CD14-positive monocyte (primary cell): ENCODE data around the gene CFAP299. TPM values are rescaled to one million over a fixed set of nuclear protein-coding genes. Genes with fewer than 3 reads are reported as not detected.

Source experiments
- DNase-seq, 3 donors: peaks; one replicate each; pipeline ENCODE4 v3.0.0-alpha.2; 2011 to 2022
- H2AFZ ChIP-seq: 2 replicates; pipeline ENCODE4 v1.6.0; 2012; ENCODE audit warnings: mild to moderate bottlenecking, low read depth, low read length, inconsistent platforms; ENCODE audit not compliant: insufficient read depth, poor library complexity, severe bottlenecking
- H3K27ac ChIP-seq, 2 donors: 1 replicate in 1 of 2; 2 replicates in 1 of 2; pipeline ENCODE4 v1.5.1; 2012 to 2013; ENCODE audit warnings: low read length in 2 of 2, control low read depth in 1 of 2, inconsistent platforms in 1 of 2, low read depth in 1 of 2, mild to moderate bottlenecking in 1 of 2
- H3K27me3 ChIP-seq, 2 donors: one replicate each; pipeline versions ENCODE4 v1.6.0 to v1.6.1; 2011 to 2013; ENCODE audit warnings: low read length in 2 of 2; ENCODE audit not compliant: control insufficient read depth in 2 of 2, insufficient read depth in 2 of 2
- H3K36me3 ChIP-seq, 2 donors: replicated peaks in 1 of 2; 1 replicate in 1 of 2; 2 replicates in 1 of 2; pipeline versions ENCODE4 v1.5.1 to v1.6.1; 2012 to 2013; ENCODE audit warnings: low read length in 2 of 2, control low read depth in 1 of 2, inconsistent platforms in 1 of 2, mild to moderate bottlenecking in 1 of 2; ENCODE audit not compliant: insufficient read depth in 2 of 2, control insufficient read depth in 1 of 2
- H3K4me1 ChIP-seq, 2 donors: 1 replicate in 1 of 2; 2 replicates in 1 of 2; pipeline versions ENCODE4 v1.5.1 to v1.6.1; 2012 to 2013; ENCODE audit warnings: low read length in 2 of 2, control low read depth in 1 of 2, inconsistent platforms in 1 of 2, mild to moderate bottlenecking in 1 of 2, moderate library complexity in 1 of 2; ENCODE audit not compliant: insufficient read depth in 2 of 2, control insufficient read depth in 1 of 2
- H3K4me2 ChIP-seq: replicated peaks from 2 replicates; pipeline ENCODE3; 2012; ENCODE audit warnings: low read length, moderate library complexity, mild to moderate bottlenecking; ENCODE audit not compliant: poor library complexity, severe bottlenecking; ENCODE audit errors: extremely low read depth
- H3K4me3 ChIP-seq, 3 experiments: fragments of 200-600 bp in 1 of 3; sonication (generic) in 1 of 3; replicated peaks in 1 of 3; 1 replicate in 2 of 3; 2 replicates in 1 of 3; pipeline ENCODE4 v1.5.1; 2011 to 2013; ENCODE audit warnings: low read length in 3 of 3, mild to moderate bottlenecking in 3 of 3, control low read depth in 2 of 3, low read depth in 2 of 3, inconsistent platforms in 1 of 3, moderate library complexity in 1 of 3
- H3K79me2 ChIP-seq: 2 replicates; pipeline ENCODE4 v1.6.0; 2012; ENCODE audit warnings: mild to moderate bottlenecking, control low read depth, inconsistent platforms, low read length, moderate library complexity; ENCODE audit not compliant: insufficient read depth
- H3K9ac ChIP-seq: 2 replicates; pipeline ENCODE4 v1.6.0; 2017; ENCODE audit warnings: low read length, mild to moderate bottlenecking; ENCODE audit not compliant: insufficient read depth, poor library complexity, severe bottlenecking
- H3K9me3 ChIP-seq, 2 donors: replicated peaks in 1 of 2; 1 replicate in 1 of 2; 2 replicates in 1 of 2; pipeline versions ENCODE4 v1.5.1 to v1.6.1; 2012 to 2013; ENCODE audit warnings: low read length in 2 of 2, control low read depth in 1 of 2; ENCODE audit not compliant: control insufficient read depth in 1 of 2, insufficient read depth in 1 of 2
- H4K20me1 ChIP-seq: 2 replicates; pipeline ENCODE4 v1.6.0; 2012; ENCODE audit warnings: mild to moderate bottlenecking, low read length, control low read depth, moderate library complexity; ENCODE audit not compliant: insufficient read depth
- H3K27ac Mint-ChIP-seq, 7 donors: one replicate each; pipeline ENCODE4 v1.8.0; 2020; ENCODE audit warnings: mild to moderate bottlenecking in 7 of 7, mixed read lengths in 7 of 7, moderate library complexity in 6 of 7, inconsistent platforms in 2 of 7
- H3K27me3 Mint-ChIP-seq, 3 donors: one replicate each; pipeline ENCODE4 v1.8.0; 2021 to 2022; ENCODE audit warnings: low read depth in 3 of 3, mild to moderate bottlenecking in 3 of 3, mixed read lengths in 3 of 3, moderate library complexity in 3 of 3, inconsistent platforms in 1 of 3
- H3K36me3 Mint-ChIP-seq, 2 donors: one replicate each; pipeline ENCODE4 v1.8.0; 2020; ENCODE audit warnings: mixed read lengths in 2 of 2, inconsistent platforms in 1 of 2, mild to moderate bottlenecking in 1 of 2
- H3K4me1 Mint-ChIP-seq: one replicate; pipeline ENCODE4 v1.8.0; 2020; ENCODE audit warnings: mild to moderate bottlenecking, mixed read lengths
- H3K4me3 Mint-ChIP-seq, 2 donors: one replicate each; pipeline ENCODE4 v1.8.0; 2020; ENCODE audit warnings: mild to moderate bottlenecking in 2 of 2, mixed read lengths in 2 of 2, moderate library complexity in 1 of 2
- H3K9me3 Mint-ChIP-seq, 7 donors: one replicate each; pipeline ENCODE4 v1.8.0; 2020 to 2022; ENCODE audit warnings: mixed read lengths in 7 of 7, mild to moderate bottlenecking in 6 of 7, moderate library complexity in 6 of 7, inconsistent platforms in 2 of 7
- WGBS: methylation state at CpG from one replicate; pipeline ENCODE4 v1.1.5; 2013; ENCODE audit warnings: missing lambda C conversion rate; ENCODE audit not compliant: insufficient coverage; 5-methylcytosine and 5-hydroxymethylcytosine counted together
- intact Hi-C, 2 donors: fragments of 100-400 bp; cut with micrococcal nuclease; formaldehyde crosslinking; loops; one replicate each; pipeline versions ENCODE4 v1.15.0 to v1.15.1; 2023
- polyA plus RNA-seq, 3 donors: library from polyadenylated mRNA; depleted of rRNA in 1 of 3; unstranded in 2 of 3; stranded (reverse) in 1 of 3; fragments of 300-500 nt in 2 of 3; fragments of >200 nt in 1 of 3; fragmentation: Illumina TruSeq in 2 of 3; gene quantifications; 1 replicate in 2 of 3; 2 replicates in 1 of 3; pipeline ENCODE4 v1.2.3, GENCODE V29; 2012 to 2021
- TF ChIP-seq, protein P1 (sequence below): fragments of 200-600 bp; IDR thresholded peaks from one replicate; pipeline ENCODE4 v1.8.0; 2022; ENCODE audit warnings: antibody characterized with exemption, mild to moderate bottlenecking

Gene CFAP299
- polyA plus RNA-seq, 3 donors, result not detected

DNA sequence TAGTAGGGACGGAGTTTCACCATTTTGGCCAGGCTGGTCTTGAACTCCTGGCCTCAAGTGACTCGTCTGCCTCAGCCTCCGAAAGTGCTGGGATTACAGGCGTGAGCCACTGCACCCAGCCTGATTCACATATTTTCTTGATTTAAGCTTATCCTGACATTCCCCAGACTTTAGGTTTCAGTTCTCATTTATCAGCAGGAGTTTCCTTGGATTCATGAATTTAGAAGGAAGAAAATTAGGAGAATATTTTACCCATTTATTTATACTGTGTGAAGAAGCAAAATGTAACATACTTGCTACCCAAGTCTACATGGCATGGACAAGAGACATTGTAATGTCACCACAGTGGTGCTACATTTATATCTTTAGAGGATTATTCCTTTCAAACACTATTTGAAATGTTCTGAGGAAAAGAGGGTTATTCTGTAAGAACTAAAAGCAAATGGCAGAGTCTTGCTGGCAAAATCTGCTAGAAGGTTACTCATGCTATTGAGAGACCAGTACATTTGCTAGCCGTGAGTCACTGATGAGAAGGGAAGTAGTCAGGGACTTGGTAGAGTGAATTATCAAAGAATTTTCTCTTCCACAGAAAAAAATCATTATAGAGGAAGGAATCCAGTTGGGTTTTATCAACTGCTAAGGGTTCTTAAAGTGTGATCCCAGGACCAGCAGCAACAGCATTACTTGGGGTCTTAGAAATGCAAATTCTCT, 26.1 kb upstream of the CFAP299 start:
- Histone ChIP-seq H3K36me3 (no peaks in the 10 kb centered on the region), H3K4me1 (peaks cover 0 to 6% of the 10 kb centered on the region in 2 donors), H3K9ac (no peak overlapping the region), H3K9me3 (no peaks in the 10 kb centered on the region), H3K27me3 (peaks cover 2 to 6% of the 10 kb centered on the region in 2 donors), H3K79me2 (no peaks in the 10 kb centered on the region), H3K4me2 (no peak overlapping the region), H3K4me3 (no peak overlapping the region), H4K20me1 (no peaks in the 10 kb centered on the region), H2AFZ (no peak overlapping the region), H3K27ac (no peak overlapping the region)
- peaks cover 0 to 2% (median 0%) of the 10 kb centered on the region in 7 donors for H3K9me3 Mint-ChIP-seq
- peaks cover 3 to 25% (median 11%) of the 10 kb centered on the region in 3 donors for H3K27me3 Mint-ChIP-seq
- 86% methylated on average over 2 of the region's 5 CpGs for WGBS
- intact Hi-C loops, result no loop called here
- TF ChIP-seq, protein P1, sequence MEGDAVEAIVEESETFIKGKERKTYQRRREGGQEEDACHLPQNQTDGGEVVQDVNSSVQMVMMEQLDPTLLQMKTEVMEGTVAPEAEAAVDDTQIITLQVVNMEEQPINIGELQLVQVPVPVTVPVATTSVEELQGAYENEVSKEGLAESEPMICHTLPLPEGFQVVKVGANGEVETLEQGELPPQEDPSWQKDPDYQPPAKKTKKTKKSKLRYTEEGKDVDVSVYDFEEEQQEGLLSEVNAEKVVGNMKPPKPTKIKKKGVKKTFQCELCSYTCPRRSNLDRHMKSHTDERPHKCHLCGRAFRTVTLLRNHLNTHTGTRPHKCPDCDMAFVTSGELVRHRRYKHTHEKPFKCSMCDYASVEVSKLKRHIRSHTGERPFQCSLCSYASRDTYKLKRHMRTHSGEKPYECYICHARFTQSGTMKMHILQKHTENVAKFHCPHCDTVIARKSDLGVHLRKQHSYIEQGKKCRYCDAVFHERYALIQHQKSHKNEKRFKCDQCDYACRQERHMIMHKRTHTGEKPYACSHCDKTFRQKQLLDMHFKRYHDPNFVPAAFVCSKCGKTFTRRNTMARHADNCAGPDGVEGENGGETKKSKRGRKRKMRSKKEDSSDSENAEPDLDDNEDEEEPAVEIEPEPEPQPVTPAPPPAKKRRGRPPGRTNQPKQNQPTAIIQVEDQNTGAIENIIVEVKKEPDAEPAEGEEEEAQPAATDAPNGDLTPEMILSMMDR, result no peak
- H3K27ac Mint-ChIP-seq, result no peak overlapping the region
- peak in 2 of 3 donors; percentile 1 to 29 for DNase-seq
- no peak overlapping the region for H3K4me3 Mint-ChIP-seq
- no peaks in the 10 kb centered on the region for H3K36me3 Mint-ChIP-seq
- peaks cover 6% of the 10 kb centered on the region for H3K4me1 Mint-ChIP-seq

DNA sequence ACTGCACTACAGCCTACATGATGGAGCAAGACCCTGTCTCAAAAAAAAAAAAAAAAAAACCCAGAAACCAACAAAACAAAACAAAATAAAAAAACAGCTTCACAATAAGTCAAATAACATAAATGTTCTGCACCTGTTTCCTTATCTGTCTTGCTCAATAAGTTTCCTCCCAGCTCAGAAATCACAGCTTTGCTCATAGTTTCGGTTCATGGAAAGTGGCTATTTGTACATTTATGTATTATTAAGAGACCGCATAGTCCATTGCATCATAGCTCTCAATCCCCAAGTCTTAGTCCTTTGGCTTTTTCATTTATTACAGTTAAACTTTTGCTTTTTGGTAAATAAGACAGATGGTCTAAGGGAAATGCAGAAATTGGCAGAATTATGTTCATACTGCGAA, 24.4 kb upstream of the CFAP299 start:
- H3K9me3 ChIP-seq, result no peaks in the 10 kb centered on the region
- Mint-ChIP-seq H3K36me3 (no peaks in the 10 kb centered on the region), H3K27me3 (peaks cover 3 to 21% (median 10%) of the 10 kb centered on the region in 3 donors), H3K4me1 (peaks cover 6% of the 10 kb centered on the region), H3K27ac (peak overlapping the region in 1 of 7 donors; percentile 41), H3K9me3 (peaks cover 0 to 2% (median 0%) of the 10 kb centered on the region in 7 donors), H3K4me3 (no peak overlapping the region)
- H3K79me2 ChIP-seq, result no peaks in the 10 kb centered on the region
- H3K27ac ChIP-seq, result no peak overlapping the region
- intact Hi-C loops, result no loop called here
- no peak overlapping the region for H2AFZ ChIP-seq
- WGBS, result no CpG with 5 or more reads among the region's 3 CpGs
- H3K4me1 ChIP-seq, result peaks cover 0 to 6% of the 10 kb centered on the region in 2 donors
- no peaks in the 10 kb centered on the region for H4K20me1 ChIP-seq
- DNase-seq, result peak in 2 of 3 donors; percentile 4 to 43
- no peak overlapping the region for H3K9ac ChIP-seq
- peaks cover 2 to 6% of the 10 kb centered on the region in 2 donors for H3K27me3 ChIP-seq
- H3K4me3 ChIP-seq, result no peak overlapping the region
- TF ChIP-seq, protein P1, result no peak
- H3K36me3 ChIP-seq, result no peaks in the 10 kb centered on the region
- H3K4me2 ChIP-seq, result no peak overlapping the region
